Activated effector memory CD4-positive, alpha-beta T cell treated with anti-CD3 and anti-CD28 coated beads, Interleukin-2, amount 50 U/mL, for 16 hours (primary cell): ENCODE data around the gene LTN1.
"Not testable (repeated sequence)": the region's sequence is repeated elsewhere in the genome, so short reads cannot be mapped to it uniquely, and the experiment has no call there.

Experiments used
- DNase-seq: peaks from one replicate; pipeline ENCODE4 v3.0.0-alpha.2; 2020

The LTN1 gene

GRCh38 chr21:28992526-28993292 is at the start of gene LTN1:
Gene LTN1 (minus strand): TSS chr21:28992877. CDS start chr21:28992805, 72 bp downstream.
- peak; percentile 100 for DNase-seq

DNA sequence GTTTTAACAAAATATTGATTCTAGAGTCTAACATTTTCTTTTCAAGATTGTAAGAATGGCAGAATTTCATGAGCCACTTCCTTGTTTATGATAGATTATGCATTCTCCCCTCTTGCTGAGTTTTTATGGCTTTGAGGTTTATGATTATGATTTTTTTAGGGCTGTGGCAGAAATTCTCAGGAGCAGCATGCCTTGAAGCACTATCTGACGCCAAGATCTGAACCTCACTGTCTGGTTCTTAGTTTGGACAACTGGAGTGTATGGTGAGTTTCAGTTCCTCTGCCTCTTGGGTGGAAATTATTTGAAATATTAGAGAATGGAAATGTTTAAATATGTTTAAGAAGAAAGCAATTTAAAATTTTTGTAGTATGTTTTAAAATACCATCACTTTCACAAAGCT is 42.0 kb upstream of the LTN1 start:
- no peak for DNase-seq

GRCh38 chr21:29033871-29034270 is 41.2 kb upstream of the LTN1 start:
- DNase-seq, result no peak

DNA sequence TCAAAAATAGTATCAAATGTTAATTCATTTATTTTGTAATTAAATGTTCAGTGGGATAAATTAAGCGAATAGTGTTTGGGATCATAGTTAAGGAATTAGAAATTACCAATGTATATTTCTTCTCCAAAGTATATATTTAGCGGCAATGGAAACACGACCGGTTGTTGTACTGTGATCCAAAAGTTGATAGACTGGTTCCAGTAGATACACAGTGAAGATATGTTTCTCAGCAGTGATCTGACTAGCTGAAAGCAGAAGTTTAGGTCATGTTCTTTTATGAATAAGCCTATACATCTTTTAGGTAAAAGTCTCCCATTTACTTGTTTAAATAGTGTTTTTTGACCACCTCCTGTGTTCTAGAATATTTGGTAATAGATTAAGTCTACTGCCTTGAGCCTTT is 40.6 kb upstream of the LTN1 start:
- no peak for DNase-seq

- no peak for DNase-seq
These were observed 38.2 kb upstream of the LTN1 start for GRCh38 chr21:29030909-29031308.

DNA sequence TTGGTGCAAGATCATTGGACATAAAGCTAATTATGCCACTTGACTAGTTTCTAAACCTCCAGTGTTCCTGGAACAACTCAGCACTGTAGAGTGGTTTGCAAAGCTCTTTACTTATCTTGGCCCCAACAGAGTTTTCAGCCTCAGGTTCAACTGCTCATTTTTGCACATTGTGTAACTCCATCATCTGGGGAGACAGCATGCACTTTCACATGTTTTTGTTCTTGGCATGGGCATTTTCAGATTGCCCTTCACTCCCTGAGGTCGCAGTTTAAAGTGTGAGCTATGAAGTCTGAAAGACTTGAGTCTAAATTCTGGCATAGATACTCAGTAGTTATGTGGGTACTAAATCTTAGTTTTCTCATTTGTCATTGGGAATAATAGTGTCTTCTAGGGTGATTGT is 36.8 kb upstream of the LTN1 start:
- DNase-seq, result no peak

DNA sequence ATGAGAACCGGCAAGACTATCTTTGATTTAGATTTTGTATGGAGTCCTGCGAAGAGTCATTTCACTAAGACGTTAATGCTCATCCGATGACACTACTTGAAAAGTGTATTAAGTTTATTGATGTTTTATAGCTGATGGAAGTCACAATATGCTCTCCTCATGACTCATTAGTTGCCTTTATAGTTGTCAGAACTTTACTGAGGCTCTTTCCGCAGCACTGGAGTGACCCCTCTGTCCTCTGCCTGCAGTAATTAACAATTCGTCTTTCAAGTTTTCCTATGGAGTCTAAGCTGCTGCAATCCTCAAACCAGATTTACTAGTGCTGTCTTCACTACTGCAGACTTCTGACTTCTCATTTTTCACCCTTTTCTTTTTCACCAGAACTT is 32.6 kb upstream of the LTN1 start:
- no peak for DNase-seq

DNA sequence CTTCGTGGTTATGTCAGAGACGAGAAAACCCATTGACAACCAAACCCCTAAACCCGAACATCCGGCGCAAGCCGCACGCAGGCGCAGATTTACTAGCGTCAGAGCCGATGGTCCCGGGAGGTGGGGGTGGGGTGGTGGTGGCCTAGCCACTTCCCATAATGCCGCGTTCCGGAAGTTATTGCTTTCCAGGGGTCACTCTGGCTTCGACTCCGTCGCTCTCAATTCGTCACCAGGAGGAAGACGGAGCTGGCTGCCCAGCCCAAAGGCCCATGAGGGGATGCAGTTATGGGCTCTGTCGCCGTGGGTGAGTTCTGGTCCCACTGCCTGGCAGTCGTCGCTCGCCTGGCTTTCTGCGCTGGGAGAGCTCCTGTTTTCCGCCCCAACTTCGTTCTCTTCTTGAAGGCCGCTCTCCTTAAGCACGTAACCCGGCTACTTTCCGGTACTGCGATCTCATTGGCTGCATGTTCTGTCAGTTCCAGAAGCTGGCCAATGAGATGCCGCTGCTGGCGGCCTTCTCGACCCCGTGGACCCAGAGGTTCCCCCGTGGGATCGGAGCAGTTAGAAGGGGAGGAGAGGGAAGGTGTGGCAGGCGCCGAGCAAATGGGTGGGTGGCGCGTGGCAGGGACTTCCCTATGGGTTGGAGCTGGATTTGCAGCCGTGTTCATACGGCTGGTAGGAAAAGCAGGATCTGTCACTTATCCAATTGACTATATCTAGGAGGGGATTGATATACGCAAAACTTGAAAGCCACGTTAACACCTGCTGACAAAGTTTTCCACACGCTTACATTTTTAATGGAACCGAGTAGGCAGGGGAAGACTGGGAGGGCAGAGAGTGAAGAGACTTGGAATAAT is 32.0 kb upstream of the LTN1 start, which contains the start of gene USP16:
TSS of gene USP16 (plus strand) at position 195 of the 854 bp plus-strand sequence. CDS start 3,246 bp downstream, outside the sequence.
- peak; percentile 97 for DNase-seq

GRCh38 chr21:29022166-29022565 is 29.5 kb upstream of the LTN1 start:
- no peak for DNase-seq

DNA sequence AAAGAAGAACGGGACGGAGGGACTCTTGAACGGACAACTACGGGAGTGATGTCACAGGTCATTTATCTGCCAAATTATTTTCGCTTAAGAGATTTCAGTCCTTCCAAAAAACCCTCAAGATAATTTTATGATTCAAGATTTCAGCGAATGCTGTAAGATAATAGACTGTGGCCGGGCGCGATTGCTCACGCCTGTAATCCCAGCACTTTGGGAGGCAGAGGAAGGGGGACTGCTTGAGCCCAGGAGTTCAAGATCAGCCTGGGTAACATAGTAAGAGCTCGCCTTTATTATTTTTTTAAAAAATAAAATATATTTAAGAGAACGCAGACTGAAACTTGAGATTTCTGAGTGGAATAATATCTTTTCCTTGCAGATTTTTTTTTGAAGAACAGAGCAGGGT is 25.9 kb upstream of the LTN1 start:
- DNase-seq, result no peak

- DNase-seq, result no peak
These were observed 25.1 kb upstream of the LTN1 start for GRCh38 chr21:29017639-29018237.

DNA sequence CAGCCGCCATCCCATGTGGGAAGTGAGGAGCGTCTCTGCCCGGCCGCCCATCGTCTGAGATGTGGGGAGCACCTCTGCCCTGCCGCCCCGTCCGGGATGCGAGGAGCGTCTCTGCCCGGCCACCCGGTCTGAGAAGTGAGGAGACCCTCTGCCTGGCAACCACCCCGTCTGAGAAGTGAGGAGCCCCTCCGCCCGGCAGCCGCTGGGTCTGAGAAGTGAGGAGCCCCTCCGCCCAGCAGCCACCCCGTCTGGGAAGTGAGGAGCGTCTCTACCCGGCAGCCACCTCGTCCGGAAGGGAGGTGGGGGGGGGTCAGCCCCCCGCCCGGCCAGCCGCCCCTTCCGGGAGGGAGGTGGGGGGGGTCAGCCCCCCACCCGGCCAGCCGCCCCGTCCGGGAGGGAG is 18.6 kb upstream of the LTN1 start:
- DNase-seq, result not testable (repeated sequence)

GRCh38 chr21:29008367-29008766 is 15.7 kb upstream of the LTN1 start:
- DNase-seq, result no peak

DNA sequence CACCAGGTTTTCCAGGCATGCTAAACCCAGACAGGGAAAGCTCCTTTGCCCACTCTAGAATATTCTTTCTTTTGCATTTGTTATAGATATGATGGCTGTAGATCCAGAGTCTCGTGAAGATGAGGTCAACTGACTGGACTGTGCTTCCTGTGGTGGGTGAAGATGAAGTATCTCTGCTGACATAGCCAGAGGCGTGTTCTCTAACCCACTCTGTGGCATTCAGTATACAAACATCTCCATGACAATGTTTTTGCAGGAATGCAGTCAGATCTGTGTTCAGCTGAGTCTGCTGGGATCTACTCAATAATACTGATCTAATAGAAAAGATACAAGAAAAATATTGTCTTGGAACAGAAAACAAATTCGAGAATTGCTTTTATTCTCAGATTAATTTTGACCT is 15.1 kb upstream of the LTN1 start:
- no peak for DNase-seq

GRCh38 chr21:29007135-29007534 is 14.5 kb upstream of the LTN1 start:
- DNase-seq, result no peak

DNA sequence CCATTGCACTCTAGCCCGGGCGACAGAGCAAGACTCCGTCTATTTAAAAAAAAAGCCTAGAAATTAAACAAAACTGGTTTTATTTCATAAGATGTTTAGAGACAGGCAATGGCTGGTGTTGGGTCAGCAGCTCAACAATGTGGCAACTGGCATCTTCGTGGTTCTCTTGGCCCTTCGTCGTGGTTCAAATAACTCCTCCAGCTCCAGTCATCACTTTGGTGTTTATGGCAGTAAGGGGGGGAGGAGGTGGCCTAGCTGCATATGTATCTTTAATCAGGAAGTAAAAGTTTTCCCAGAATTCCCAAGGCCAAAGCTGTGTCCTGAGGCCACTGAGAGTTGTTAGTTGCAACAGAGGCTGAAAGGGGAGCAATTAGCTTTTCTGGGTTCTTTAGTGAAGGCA is 13.0 kb upstream of the LTN1 start:
- no peak for DNase-seq

DNA sequence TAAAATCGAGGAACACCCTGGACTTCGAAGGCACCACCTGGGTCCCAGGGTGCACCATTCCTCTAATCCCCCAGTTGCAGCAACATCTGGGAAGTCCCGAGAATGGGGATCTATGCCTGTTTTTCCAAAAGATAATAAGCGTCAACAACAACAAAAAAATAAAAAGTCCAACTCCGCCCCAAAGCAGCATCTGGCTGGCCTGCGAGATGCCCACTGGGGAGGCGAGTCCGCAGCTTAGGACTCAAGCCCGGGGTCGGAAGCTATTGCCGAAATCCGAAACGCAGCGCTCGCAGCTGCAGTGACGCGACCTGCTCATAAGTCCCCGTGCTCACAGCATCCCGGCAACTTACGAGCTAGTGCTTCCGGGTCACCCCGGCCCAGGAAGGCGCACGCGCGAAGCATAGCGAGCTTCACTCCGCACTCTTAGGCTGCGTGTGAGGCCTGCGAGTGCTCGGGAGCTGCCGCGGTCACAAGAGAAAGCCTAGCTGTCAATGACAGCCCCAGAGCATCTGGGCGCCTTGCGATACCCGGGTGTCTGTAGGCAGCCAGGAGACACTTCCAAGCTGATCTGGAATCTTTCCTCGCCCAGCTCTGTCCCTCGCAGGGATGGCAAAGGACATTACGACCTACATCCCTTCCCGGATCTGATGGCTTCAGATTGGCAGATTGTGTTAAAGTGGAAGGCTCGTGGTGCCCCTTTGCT is 9.9 kb upstream of the LTN1 start:
- DNase-seq, result peak; percentile 98

DNA sequence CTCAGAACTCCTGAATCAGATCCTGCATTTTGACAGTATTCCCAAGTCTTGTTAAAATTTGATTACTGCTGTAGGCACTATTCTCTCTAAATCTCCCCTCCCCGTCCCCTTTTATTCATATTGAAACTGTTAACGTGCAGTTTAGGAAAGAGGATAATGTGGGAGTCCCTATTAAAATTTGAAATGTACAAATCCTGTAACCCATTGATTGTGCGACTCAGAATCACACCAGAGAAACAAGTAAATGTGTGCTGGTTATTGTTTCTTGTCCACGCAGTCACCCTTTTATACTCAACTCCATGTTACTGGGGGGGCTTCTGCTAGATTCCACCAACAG is 584 bp upstream of the LTN1 start:
- no peak for DNase-seq

DNA sequence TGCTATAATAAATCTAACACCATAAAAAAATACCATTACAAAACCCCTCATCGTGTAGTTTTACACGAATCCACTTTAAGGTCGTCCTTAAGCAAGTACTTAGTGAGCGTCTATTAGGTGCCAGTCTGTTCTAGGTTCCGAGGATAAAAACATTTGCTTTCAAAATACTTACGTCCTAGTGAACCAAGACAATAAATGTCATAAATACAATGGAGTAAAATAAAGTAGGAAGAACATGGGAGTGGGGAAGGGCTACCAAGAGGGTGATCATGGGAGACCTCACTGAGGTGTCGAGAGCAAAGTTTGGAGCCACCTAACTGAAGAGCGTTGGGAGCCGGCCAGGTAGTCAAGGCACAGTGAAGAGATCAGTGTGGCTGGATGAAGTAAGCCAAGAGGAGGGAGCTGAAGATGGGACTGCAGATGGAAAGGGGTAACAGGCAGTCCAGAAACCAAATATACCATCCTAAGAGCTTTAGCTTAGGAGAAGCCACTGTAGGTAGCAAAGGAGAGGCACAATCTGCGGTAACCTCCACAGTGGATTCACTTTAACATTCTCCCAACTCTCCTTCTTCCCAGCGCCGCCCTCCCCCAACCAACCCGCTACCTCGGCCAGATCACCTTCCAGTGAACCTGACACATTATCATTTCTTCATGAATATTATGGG is 684 bp downstream of the LTN1 start:
- DNase-seq, result no peak

GRCh38 chr21:28988146-28988545 is 4.5 kb downstream of the LTN1 start:
- DNase-seq, result not testable (repeated sequence)

GRCh38 chr21:28986677-28987076 is 6.0 kb downstream of the LTN1 start:
- no peak for DNase-seq

- no peak for DNase-seq
These were observed 10.0 kb downstream of the LTN1 start for GRCh38 chr21:28982637-28983036.

DNA sequence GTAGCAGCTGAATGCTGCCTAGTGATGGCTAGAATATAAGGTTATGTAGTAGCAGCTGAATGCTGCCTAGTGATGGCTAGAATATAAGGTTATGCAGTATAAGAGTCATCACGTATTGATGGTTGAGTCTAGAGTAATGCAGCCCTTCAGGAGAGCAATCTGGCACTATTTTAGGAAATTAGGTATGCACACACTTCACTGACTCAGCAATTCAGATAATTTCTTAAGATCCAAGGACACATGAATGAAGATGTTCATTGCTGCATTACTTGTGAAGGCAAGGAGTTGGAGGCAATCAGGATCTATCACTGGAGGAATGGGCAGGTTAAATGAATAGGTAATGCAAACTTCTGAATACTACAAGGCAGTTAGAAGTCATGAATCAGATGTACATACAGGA is 13.6 kb downstream of the LTN1 start:
- no peak for DNase-seq
